ENCODE data around the gene PLCB1. TPM values are rescaled to one million over a fixed set of nuclear protein-coding genes. Genes with fewer than 3 reads are reported as not detected.

PLCB1 gene
- total RNA-seq, 3 donors from 2014 or later, result 7.2 to 50.7 (median 8.8) TPM

DNA sequence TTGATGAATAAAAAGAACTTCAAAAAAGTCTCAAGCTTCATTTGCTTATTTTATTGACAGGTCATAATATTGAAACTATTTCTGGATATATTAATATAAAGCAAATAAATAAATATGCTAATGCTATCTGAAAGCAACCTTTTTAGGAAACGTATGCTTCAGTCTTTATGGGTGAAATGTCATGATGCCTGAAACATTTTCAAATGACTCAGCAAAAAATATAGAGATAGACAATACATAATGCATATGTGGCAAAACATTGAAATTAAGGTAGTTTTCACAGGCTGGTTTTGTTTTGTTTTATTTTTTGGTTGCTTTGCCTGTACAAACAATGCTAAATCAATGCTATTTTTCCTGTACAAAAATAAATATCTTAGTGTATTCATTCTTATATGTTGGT, 742.4 kb downstream of the PLCB1 start:
- Histone ChIP-seq H3K36me3 (ENCODE audit: low read depth) (no peaks in the 10 kb centered on the region), H3K4me3 (no peak overlapping the region), H3K4me1 (ENCODE audit: low read depth) (no peaks in the 10 kb centered on the region), H3K9me3 (no peaks in the 10 kb centered on the region)
- DNase-seq (no peak), ATAC-seq (no peak)
- TF ChIP-seq, protein P1, sequence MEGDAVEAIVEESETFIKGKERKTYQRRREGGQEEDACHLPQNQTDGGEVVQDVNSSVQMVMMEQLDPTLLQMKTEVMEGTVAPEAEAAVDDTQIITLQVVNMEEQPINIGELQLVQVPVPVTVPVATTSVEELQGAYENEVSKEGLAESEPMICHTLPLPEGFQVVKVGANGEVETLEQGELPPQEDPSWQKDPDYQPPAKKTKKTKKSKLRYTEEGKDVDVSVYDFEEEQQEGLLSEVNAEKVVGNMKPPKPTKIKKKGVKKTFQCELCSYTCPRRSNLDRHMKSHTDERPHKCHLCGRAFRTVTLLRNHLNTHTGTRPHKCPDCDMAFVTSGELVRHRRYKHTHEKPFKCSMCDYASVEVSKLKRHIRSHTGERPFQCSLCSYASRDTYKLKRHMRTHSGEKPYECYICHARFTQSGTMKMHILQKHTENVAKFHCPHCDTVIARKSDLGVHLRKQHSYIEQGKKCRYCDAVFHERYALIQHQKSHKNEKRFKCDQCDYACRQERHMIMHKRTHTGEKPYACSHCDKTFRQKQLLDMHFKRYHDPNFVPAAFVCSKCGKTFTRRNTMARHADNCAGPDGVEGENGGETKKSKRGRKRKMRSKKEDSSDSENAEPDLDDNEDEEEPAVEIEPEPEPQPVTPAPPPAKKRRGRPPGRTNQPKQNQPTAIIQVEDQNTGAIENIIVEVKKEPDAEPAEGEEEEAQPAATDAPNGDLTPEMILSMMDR (IDR thresholded peaks at IDR 0.05), result no peak
- intact Hi-C loops (cut with DNase I, micrococcal nuclease), result no loop called here

DNA sequence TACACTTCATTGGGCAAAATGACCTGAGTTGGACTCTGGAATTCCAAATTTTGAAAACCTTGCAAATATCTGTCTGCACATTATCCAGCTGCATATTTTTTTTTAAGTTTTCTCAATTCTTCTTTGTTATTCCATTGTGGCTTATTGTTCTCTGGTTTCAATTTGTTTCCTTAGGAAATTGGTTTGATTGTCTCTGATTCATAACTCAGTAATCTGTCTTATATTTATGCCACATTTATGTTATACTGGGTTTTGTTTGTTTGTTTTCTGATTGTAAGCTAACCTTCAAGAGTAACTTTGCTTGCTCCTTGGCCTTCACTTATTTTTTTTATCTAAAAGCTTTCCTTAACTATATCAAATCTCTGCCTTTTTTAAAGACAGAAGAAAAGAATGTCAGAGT, 743.5 kb downstream of the PLCB1 start:
- ATAC-seq (no peak), DNase-seq (no peak)

DNA sequence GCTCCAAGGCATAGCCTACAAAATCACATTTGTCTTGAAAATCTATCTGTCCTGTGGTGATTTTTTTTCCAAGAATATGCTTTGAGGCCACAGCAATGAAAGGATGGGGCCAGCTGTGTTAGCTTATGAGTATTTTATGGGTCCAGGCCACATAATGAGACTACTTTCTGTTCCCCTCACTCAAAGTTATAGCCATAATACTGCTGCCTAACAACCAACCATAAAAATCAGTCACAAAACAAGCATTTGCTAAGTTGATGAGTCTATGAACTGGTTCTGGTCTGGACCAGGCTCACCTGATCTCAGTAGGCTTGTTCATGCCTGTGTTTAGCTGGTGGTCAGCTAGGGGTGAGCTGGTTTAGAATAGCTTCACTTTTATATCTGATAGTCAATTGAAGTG, 744.3 kb downstream of the PLCB1 start:
- ATAC-seq (peak; percentile 95), DNase-seq (peak in 1 of 3 donors; percentile 12)
- Histone ChIP-seq H3K4me3 (no peak overlapping the region), H3K36me3 (ENCODE audit: low read depth) (no peaks in the 10 kb centered on the region), H3K4me1 (ENCODE audit: low read depth) (no peaks in the 10 kb centered on the region), H3K9me3 (no peaks in the 10 kb centered on the region)
- intact Hi-C loops (cut with DNase I, micrococcal nuclease), result no loop called here
- TF ChIP-seq, protein P1 (IDR thresholded peaks at IDR 0.05), result no peak

More for the DNA sequence above, 743.5 kb downstream of the PLCB1 start:
- TF ChIP-seq, protein P1 (IDR thresholded peaks at IDR 0.05), result no peak
- no peaks in the 10 kb centered on the region for H3K9me3 ChIP-seq
- no peaks in the 10 kb centered on the region for H3K36me3 ChIP-seq (ENCODE audit: low read depth)
- no peak overlapping the region for H3K4me3 ChIP-seq
- intact Hi-C loops (cut with DNase I, micrococcal nuclease), result no loop called here
- H3K4me1 ChIP-seq (ENCODE audit: low read depth), result no peaks in the 10 kb centered on the region

DNA sequence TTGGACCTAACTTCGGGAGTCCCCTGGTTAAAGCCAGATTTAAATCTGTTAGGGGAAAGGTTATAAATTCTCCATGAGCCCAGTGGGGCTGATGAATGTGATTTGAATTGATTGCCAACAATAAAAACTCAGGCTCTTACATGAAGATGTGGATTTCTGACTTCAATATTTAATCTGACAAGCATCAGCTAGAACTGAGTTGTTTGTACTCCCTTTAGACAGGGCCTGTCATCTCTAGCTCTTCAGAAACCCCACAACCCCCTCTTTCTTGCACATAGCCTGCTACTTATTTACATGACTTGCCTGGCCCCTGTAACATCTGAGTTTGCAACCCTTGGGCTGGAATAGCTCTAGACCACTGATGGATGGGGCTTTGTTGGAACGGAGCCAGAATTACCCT, 745.2 kb downstream of the PLCB1 start:
- TF ChIP-seq, protein P1 (IDR thresholded peaks at IDR 0.05), result no peak
- DNase-seq (no peak), ATAC-seq (no peak)
- Histone ChIP-seq H3K9me3 (no peaks in the 10 kb centered on the region), H3K36me3 (ENCODE audit: low read depth) (no peaks in the 10 kb centered on the region), H3K4me1 (ENCODE audit: low read depth) (no peaks in the 10 kb centered on the region), H3K4me3 (no peak overlapping the region)
- intact Hi-C loops (cut with DNase I, micrococcal nuclease), result no loop called here

DNA sequence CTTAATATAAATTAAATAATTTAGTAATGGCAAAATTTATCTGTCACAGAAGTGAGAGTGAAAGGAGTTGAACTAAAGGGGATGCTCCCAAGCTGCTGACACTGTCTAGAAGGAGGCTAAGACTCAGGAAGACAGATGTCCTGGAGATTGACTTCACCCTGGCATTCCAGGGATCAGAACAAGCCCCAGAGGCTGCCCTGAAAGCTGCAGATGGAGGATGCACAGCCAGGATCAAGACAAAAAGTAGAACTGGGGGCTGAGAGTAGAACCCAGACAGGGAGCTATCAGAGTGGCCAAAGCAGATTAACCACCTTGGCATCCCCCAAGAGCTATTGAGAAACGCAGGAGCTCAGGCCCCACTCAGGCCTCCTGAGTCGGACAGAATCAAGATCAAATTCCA, 747.6 kb downstream of the PLCB1 start:
- ATAC-seq (no peak), DNase-seq (no peak)
- TF ChIP-seq, protein P1 (IDR thresholded peaks at IDR 0.05), result no peak
- no peaks in the 10 kb centered on the region for H3K4me1 ChIP-seq (ENCODE audit: low read depth)
- H3K36me3 ChIP-seq (ENCODE audit: low read depth), result no peaks in the 10 kb centered on the region
- no peak overlapping the region for H3K4me3 ChIP-seq
- no peaks in the 10 kb centered on the region for H3K9me3 ChIP-seq
- intact Hi-C loops (cut with DNase I, micrococcal nuclease), result no loop called here

Measured in mucosa of descending colon (tissue), 3 donors.